B cell (primary cell): ENCODE measurements around the gene LRRC45. TPM values are rescaled to one million over a fixed set of nuclear protein-coding genes. Genes with fewer than 3 reads are reported as not detected.

Experiments
- ATAC-seq: fragments of 200-7000 bp; cut with Tn5 transposase; one replicate; pipeline ENCODE4 v1.10.0; 2021; ENCODE audit warnings: low read depth, mild to moderate bottlenecking, moderate number of reproducible peaks, moderate library complexity
- CTCF ChIA-PET: fragments of 350-600 bp; sonication (Branson Sonifier 250); formaldehyde crosslinking; loops from one replicate; lab custom pipeline; 2021; ENCODE audit warnings: antibody characterized with exemption, inconsistent platforms; lab: Charles Lee
- POLR2A ChIA-PET: fragments of 350-600 bp; sonication (Branson Sonifier 250); formaldehyde crosslinking; loops from one replicate; lab custom pipeline; 2021; ENCODE audit warnings: antibody characterized with exemption; lab: Charles Lee
- DNase-seq: peaks from one replicate; pipeline ENCODE4 v3.0.0; 2013
- H2AFZ ChIP-seq: 2 replicates; pipeline ENCODE4 v1.6.1; 2012; ENCODE audit warnings: mild to moderate bottlenecking, low read depth, low read length; ENCODE audit not compliant: insufficient read depth, poor library complexity, severe bottlenecking
- H3K27ac ChIP-seq, 2 donors: 1 replicate in 1 of 2; 2 replicates in 1 of 2; pipeline ENCODE4 v1.5.1; 2012 to 2013; ENCODE audit warnings: low read length in 2 of 2, mild to moderate bottlenecking in 2 of 2, moderate library complexity in 1 of 2
- H3K27me3 ChIP-seq, 4 experiments: fragments of 200-600 bp in 1 of 4; sonication (generic) in 1 of 4; replicated peaks in 1 of 4; 1 replicate in 2 of 4; 2 replicates in 2 of 4; pipeline versions ENCODE4 v1.6.1 to v1.7.0; 2013 to 2016; ENCODE audit warnings: low read length in 3 of 4, mild to moderate bottlenecking in 2 of 4, mixed read lengths in 1 of 4, moderate library complexity in 1 of 4; ENCODE audit not compliant: insufficient read depth in 4 of 4, control insufficient read depth in 3 of 4; ENCODE audit errors: control extremely low read depth in 1 of 4
- H3K36me3 ChIP-seq, 2 experiments: replicated peaks in 1 of 2; 1 replicate in 1 of 2; 2 replicates in 1 of 2; pipeline versions ENCODE4 v1.6.1 to v1.7.1; 2013; ENCODE audit warnings: low read length in 1 of 2; ENCODE audit not compliant: insufficient read depth in 2 of 2, control insufficient read depth in 1 of 2; ENCODE audit errors: control extremely low read depth in 1 of 2, extremely low read depth in 1 of 2
- H3K4me1 ChIP-seq, 2 donors: fragments of 200-600 bp in 1 of 2; sonication (generic) in 1 of 2; 1 replicate in 1 of 2; 2 replicates in 1 of 2; pipeline versions ENCODE4 v1.5.1 to v1.6.1; 2013 to 2017; ENCODE audit warnings: low read length in 2 of 2; ENCODE audit not compliant: control insufficient read depth in 2 of 2, insufficient read depth in 2 of 2
- H3K4me2 ChIP-seq: replicated peaks from 2 replicates; pipeline ENCODE3; 2012; ENCODE audit warnings: mild to moderate bottlenecking, low read depth, low read length; ENCODE audit not compliant: poor library complexity, severe bottlenecking
- H3K4me3 ChIP-seq, 5 experiments: fragments of 200-600 bp in 1 of 5; sonication (generic) in 1 of 5; 1 replicate in 3 of 5; 2 replicates in 2 of 5; pipeline versions ENCODE4 v1.5.1 to v1.7.0; 2011 to 2016; ENCODE audit warnings: low read length in 4 of 5, mild to moderate bottlenecking in 4 of 5, low read depth in 2 of 5, control low read depth in 1 of 5, moderate library complexity in 1 of 5; ENCODE audit not compliant: insufficient read depth in 1 of 5; ENCODE audit errors: control extremely low read depth in 1 of 5, extremely low read depth in 1 of 5
- H3K79me2 ChIP-seq: fragments of 200-600 bp; sonication (generic); one replicate; pipeline ENCODE4 v1.6.0; 2016; ENCODE audit warnings: low read length; ENCODE audit not compliant: control insufficient read depth, insufficient read depth
- H3K9ac ChIP-seq: fragments of 200-600 bp; sonication (generic); 2 replicates; pipeline ENCODE4 v1.6.1; 2017; ENCODE audit warnings: mild to moderate bottlenecking, low read length, moderate library complexity
- H3K9me3 ChIP-seq, 3 donors: one replicate each; pipeline versions ENCODE4 v1.6.1 to v1.7.1; 2013; ENCODE audit warnings: low read length in 2 of 3; ENCODE audit not compliant: control insufficient read depth in 2 of 3, insufficient read depth in 1 of 3; ENCODE audit errors: control extremely low read depth in 1 of 3
- H4K20me1 ChIP-seq: 2 replicates; pipeline ENCODE4 v1.6.0; 2012; ENCODE audit warnings: mild to moderate bottlenecking, low read length; ENCODE audit not compliant: insufficient read depth, control insufficient read depth, poor library complexity, severe bottlenecking
- H3K27ac Mint-ChIP-seq: one replicate; pipeline ENCODE4 v1.8.0; 2021; ENCODE audit warnings: mixed read lengths
- H3K27me3 Mint-ChIP-seq: one replicate; pipeline ENCODE4 v1.8.0; 2021; ENCODE audit warnings: mixed read lengths
- H3K4me1 Mint-ChIP-seq: one replicate; pipeline ENCODE4 v1.8.0; 2021; ENCODE audit warnings: mixed read lengths
- H3K4me3 Mint-ChIP-seq: one replicate; pipeline ENCODE4 v1.8.0; 2021; ENCODE audit warnings: mixed read lengths
- H3K9me3 Mint-ChIP-seq: one replicate; pipeline ENCODE4 v1.8.0; 2022; ENCODE audit warnings: mixed read lengths; ENCODE audit not compliant: insufficient read depth
- CTCF ChIP-seq: fragments of 200-600 bp; IDR thresholded peaks from one replicate; pipeline ENCODE4 v1.8.0; 2022; ENCODE audit warnings: antibody characterized with exemption, mild to moderate bottlenecking
- EZH2 ChIP-seq: IDR thresholded peaks from 2 replicates; pipeline ENCODE4 v1.6.1; 2012; ENCODE audit warnings: borderline replicate concordance, low read depth, mild to moderate bottlenecking, moderate library complexity, low read length; ENCODE audit not compliant: insufficient read depth, poor library complexity, severe bottlenecking
- WGBS: methylation state at CpG from one replicate; pipeline ENCODE4 v1.1.5; 2013; ENCODE audit warnings: missing lambda C conversion rate; ENCODE audit not compliant: insufficient coverage; 5-methylcytosine and 5-hydroxymethylcytosine counted together
- intact Hi-C: fragments of 100-400 bp; cut with micrococcal nuclease; formaldehyde crosslinking; loops from one replicate; pipeline ENCODE4 v1.10.0; 2022
- polyA plus RNA-seq: library from polyadenylated mRNA; depleted of rRNA; stranded (reverse); fragments of >200 nt; gene quantifications from 2 replicates; pipeline ENCODE4 v1.2.3, GENCODE V29; 2012
- total RNA-seq, 2 donors: library from RNA; stranded (reverse); fragments of 120-200 nt in 1 of 2; gene quantifications; 1 replicate in 1 of 2; 2 replicates in 1 of 2; pipeline versions ENCODE4 v1.2.3 to v1.2.4, GENCODE V29; 2013 to 2022

Gene LRRC45
- total and polyA plus RNA-seq, 2 donors (not counting 1 experiment from before 2014, with no cell fraction given) = 19.4 to 19.6 TPM

GRCh38 chr17:82065638-82066303, 42.7 kb downstream of the LRRC45 start, which contains the start of gene DUS1L:
DUS1L (minus strand) TSS chr17:82065804; CDS start chr17:82065059, 745 bp downstream.
- H3K27me3 ChIP-seq = no peaks in the 10 kb centered on the region
- peak within 1 kb of the TSS; percentile 18 to 76 (median 74) for H3K4me3 ChIP-seq
- no peaks in the 10 kb centered on the region for H3K9me3 ChIP-seq
- peak; percentile 89 for ATAC-seq
- H3K9ac ChIP-seq = peak within 1 kb of the TSS; percentile 85
- Mint-ChIP-seq H3K9me3 (no peaks in the 10 kb centered on the region), H3K4me3 (peak within 1 kb of the TSS; percentile 81), H3K4me1 (peaks cover 15% of the 10 kb centered on the region), H3K27me3 (no peaks in the 10 kb centered on the region), H3K27ac (peak within 1 kb of the TSS; percentile 89)
- H3K4me2 ChIP-seq = peak within 1 kb of the TSS; percentile 85
- WGBS = 11% methylated on average over 88 of the region's 88 CpGs
- peak; percentile 84 for DNase-seq
- peak within 1 kb of the TSS; percentile 79 to 90 for H3K27ac ChIP-seq
- H2AFZ ChIP-seq = peak within 1 kb of the TSS; percentile 100
- peaks cover 8% of the 10 kb centered on the region for H4K20me1 ChIP-seq
- CTCF ChIA-PET = interaction anchor here (1.0 to 1.3 kb wide), 3 partner anchors 10 to 40 kb away, joined by 3 read pairs; partner anchors contain the start of gene DCXR
- POLR2A ChIA-PET = interaction anchor here (1.1 to 1.4 kb wide), 3 partner anchors 16 to 33 kb away, joined by 3 to 4 read pairs (median 3); partner anchors contain the start of gene DCXR
- intact Hi-C loops = loop anchor here (1.0 kb wide), 2 partner anchors 14 to 33 kb away; partner anchors contain the start of genes FASN, GPS1 and RFNG
- H3K79me2 ChIP-seq = peaks cover 12% of the 10 kb centered on the region
- TF ChIP-seq CTCF (no peak), EZH2 (no peak)
- peaks cover 16 to 26% of the 10 kb centered on the region in 2 donors for H3K4me1 ChIP-seq
- H3K36me3 ChIP-seq = peaks cover 0 to 13% of the 10 kb centered on the region in 2 experiments

GRCh38 chr17:82070611-82071010, 47.5 kb downstream of the LRRC45 start:
- no peak overlapping the region for H3K4me3 Mint-ChIP-seq
- POLR2A ChIA-PET = interaction anchor here (0.6 kb wide), 1 partner anchor 403 kb away, joined by 7 read pairs; no protein-coding TSS in a partner anchor
- H3K27ac Mint-ChIP-seq = no peak overlapping the region

More at GRCh38 chr17:82070611-82071010, 47.5 kb downstream of the LRRC45 start:
- TF ChIP-seq CTCF = no peak
- TF ChIP-seq EZH2 = no peak
- peaks cover 12% of the 10 kb centered on the region for H3K79me2 ChIP-seq
- H3K9ac ChIP-seq = no peak overlapping the region
- CTCF ChIA-PET = no interaction called here
- Mint-ChIP-seq H3K4me1 (peaks cover 7% of the 10 kb centered on the region), H3K9me3 (no peaks in the 10 kb centered on the region), H3K27me3 (no peaks in the 10 kb centered on the region)
- H3K36me3 ChIP-seq = no peaks in the 10 kb centered on the region
- peaks cover 8 to 9% of the 10 kb centered on the region in 2 donors for H3K4me1 ChIP-seq
- intact Hi-C loops = no loop called here
- H2AFZ ChIP-seq = no peak overlapping the region
- ATAC-seq (no peak), DNase-seq (no peak)
- H3K27me3 ChIP-seq = no peaks in the 10 kb centered on the region
- H3K4me2 ChIP-seq = no peak overlapping the region
- H4K20me1 ChIP-seq = no peaks in the 10 kb centered on the region
- H3K27ac ChIP-seq = no peak overlapping the region
- H3K4me3 ChIP-seq = no peak overlapping the region
- H3K9me3 ChIP-seq = no peaks in the 10 kb centered on the region
